GM21367 (cell line): ENCODE data around the gene PDZRN3.
"Not testable (repeated sequence)": the region's sequence is repeated elsewhere in the genome, so short reads cannot be mapped to it uniquely, and the experiment has no call there.

ENCODE experiments used
- ATAC-seq: cut with Tn5 transposase; IDR thresholded peaks from one replicate; pipeline ENCODE4 v1.9.1; 2021; ENCODE audit not compliant: unreplicated experiment

PDZRN3 gene

DNA sequence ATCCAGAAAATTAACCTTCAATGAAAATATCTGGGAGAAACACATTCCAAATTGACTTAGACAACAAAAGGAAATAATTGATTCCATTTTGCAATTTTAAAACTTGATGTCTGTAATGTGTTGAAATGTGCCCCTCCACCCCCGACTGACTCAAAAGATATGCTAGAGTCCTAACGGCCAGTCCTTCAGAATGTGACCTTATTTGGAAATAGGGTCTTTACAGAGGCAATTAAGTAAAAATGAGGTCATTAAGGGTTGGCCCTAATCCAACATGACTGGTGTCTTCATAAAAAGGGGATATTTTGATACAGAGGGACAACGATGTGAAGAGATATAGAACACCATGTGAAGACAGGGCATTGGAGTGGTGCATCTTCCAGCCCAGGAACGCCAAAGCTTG is 153.9 kb downstream of the PDZRN3 start:
- ATAC-seq = no peak

DNA sequence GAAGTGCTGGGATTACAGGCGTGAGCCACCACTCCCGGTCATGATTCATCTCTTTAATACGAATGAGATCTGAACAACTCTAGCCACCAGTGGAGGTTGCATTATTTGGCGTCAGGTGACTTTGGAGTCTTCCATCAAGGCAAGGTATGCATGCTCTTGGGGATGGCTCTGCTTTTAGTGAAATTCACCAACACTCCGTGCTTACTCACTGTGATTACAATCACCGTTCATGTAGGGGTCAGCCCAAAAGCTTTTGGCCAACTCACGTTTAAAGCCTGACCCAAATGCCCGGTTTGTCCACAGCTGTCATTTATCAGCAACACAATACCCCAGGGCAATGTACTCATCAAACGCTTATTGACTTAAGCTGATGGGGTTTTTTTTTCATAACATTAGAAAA is 155.4 kb downstream of the PDZRN3 start:
- no peak for ATAC-seq

DNA sequence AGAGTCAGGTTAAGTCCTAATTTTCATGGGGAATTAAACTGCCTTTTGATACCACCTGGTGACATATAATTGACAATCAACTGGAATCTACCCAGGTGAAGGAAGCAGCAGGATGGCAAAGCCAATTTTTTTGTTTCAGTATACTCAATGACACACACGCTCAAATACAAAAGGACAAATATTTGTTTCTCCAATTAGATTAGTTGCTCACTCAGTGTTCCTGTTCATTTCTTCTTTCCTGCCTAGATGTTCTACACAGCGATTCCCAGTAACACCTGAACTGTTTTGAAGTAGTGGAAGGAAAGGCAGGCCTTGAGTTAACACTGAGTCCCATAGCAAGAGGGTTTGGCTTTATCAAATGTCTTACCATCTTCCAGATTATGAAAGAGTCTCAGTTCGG is 157.5 kb downstream of the PDZRN3 start:
- ATAC-seq = no peak

DNA sequence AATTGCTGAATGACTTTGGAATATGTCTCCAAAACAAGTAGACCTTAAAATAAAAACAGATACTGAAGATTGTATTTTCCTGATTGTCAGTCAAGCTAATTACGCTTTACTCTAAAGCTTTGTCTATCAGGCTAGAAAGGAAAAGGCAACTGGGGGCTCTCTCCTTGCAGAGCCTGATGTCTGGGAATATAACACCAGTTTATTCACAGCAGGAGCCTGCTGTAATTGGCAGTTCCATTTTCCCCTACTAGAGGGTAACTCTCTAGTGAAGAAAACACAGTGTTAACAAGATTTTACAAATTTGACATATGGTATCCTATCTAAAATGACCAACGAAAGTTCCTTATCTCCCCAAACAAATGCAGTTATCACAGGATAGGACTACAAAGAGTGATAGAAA is 158.8 kb downstream of the PDZRN3 start:
- no peak for ATAC-seq

DNA sequence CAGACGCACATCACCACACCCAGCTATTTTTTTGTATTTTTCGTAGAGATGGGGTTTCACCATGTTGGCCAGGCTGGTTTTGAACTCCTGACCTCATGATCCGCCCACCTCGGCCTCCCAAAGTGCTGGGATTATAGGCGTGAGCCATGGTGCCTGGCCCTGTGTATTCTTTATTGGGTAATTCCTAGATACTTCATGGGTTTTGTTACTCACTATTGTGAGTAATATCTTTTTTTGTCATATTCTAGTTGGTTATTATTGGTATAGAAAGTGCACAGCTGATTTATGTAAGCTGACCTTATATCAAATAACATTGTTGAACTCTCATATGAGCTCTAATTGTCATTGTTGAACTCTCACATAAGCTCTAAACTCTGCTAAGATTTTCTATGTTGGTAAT is 160.6 kb downstream of the PDZRN3 start:
- ATAC-seq = not testable (repeated sequence)

DNA sequence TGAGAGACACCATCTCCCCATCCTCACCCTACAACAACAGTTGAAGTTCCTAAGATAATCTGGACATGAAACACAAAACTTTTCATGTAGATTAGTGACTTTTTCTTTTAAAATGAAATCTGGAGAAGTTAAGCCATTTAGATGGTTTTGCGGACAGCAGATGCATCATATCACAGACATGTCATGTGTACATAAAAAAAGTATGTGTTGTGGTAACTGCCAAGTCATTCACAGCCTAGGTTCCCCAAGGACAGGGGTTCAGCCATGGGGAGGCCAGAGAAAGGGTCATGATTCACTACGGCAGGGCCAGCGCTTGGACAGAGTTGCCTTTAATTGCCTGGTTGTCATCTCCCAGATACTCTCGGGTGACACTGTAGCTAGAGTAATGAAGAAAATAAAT is 163.2 kb downstream of the PDZRN3 start:
- ATAC-seq = no peak

DNA sequence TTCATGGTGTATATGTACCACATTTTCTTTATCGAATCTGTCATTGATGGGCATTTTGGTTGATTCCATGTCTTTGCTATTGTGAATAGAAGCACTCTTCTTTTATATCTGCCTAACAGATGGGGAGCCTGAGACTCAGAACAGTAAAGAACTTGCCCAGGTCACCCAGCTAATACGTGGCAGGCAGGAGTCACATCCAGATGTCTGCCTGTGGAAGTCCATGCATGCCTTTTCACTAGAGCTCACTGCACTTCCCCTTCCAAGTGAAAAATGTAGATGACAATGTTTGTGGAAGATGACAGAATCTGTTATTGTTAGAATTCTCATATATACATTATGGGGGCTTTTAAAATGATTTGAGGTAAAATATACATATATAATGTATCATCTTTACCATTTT is 165.0 kb downstream of the PDZRN3 start:
- no peak for ATAC-seq

DNA sequence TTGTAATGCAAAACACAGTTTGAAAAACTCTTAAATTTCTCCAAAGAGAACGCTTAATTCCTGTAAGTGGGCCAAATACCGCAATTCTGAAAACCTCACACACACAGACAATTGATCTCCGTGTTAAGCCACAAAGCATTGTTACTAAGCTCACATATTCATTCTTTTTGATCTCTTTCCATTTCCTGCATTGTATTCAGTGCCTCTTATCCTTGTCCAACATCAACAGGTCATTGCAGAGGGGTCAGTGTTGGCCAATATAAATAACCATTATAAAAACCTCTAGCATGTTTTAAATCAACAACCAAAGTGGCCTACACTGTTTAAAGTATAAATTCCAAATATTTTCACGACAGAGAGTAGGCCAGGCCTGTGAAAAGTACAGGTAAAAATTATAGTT is 171.1 kb downstream of the PDZRN3 start:
- no peak for ATAC-seq

DNA sequence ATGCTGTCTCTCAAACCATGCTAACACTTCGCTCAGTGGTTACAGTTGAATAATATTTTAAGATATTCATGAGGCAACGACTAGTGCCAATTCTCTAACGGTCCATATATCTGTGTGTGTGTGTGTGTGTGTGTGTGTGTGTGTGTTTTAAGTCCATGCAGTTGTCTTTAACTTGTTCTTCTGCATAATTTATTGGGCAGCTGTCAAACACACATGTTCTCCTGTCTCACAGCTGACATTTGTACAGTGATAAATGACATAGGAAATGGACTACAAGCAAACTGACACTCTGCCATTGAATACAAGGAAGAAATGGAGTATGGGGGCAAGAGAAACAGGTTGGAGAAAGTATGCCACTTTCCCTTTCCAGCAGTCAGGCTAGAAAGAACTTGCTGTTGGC is 172.0 kb downstream of the PDZRN3 start:
- ATAC-seq = no peak

DNA sequence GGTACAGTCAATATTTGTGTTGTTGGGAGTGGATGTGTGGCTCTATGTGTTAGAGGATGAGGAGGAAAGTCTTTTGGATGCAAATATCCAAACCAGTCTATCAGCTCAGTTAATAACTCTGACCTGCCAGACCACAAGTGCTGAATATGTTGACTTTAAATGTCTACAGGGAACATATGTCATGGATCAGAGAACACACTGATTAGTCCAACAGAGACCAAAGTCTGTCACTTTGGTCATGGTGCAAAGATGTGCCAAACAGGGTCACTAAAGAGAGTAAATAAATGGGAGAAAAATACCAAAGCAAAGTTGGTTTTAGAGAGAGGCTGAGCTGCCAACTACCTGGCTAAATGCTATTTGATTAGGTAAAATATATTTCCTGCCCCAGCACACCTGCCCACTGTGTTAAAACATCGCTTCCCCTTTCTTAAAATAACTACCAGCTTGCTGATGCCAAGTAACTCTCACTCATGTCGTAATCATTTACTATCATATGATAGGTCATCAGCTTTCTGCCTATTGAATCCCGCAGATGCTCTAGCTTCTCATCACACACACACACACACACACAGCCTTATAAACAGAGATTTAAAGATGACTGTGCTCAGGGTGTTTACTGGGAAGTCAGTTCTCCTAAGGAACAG is 173.3 kb downstream of the PDZRN3 start:
- peak; percentile 31 for ATAC-seq

DNA sequence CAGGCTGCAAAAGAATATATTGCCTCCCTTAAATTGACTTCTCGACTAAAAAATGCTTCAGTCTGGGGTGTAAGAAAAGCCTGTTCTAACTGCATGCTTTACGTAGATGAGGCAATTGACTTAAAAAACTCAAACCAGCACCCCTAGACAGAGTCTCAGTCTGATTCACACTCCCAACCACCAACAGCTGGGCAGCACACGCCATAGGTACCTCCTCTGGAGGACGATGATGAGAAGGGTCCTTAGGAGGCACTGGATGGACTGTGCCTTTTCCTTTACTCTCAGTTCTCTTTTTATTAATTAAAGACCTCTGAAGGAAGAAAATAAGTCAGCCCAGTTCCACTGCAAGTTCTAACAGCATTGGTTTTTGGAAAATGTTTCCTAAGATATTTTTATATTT is 175.0 kb downstream of the PDZRN3 start:
- peak; percentile 32 for ATAC-seq

DNA sequence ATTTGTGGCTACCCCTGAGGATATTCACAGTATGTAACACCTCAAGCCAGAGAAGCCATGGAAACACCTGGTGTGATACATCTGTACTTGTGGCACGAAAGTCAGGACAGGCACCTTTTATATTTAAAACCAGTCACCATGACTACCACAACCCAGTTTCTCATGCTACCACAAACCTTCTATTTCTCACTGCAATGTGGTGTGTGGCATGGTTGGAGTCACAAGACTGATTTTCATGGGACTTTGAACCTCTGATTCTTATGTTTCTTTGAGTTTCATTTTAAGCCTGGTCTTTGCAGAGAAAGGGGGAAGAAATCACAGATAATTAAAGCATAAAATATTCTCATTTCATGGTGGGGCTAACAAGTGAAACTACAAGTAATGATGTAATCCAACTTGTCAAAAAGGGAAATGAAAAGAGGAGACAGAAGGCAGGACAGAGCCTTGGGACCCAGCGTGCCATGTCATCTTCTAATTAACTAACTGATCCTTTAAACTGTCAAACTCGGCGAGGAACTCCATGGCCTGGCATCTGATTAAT is 175.9 kb downstream of the PDZRN3 start:
- peak; percentile 91 for ATAC-seq

DNA sequence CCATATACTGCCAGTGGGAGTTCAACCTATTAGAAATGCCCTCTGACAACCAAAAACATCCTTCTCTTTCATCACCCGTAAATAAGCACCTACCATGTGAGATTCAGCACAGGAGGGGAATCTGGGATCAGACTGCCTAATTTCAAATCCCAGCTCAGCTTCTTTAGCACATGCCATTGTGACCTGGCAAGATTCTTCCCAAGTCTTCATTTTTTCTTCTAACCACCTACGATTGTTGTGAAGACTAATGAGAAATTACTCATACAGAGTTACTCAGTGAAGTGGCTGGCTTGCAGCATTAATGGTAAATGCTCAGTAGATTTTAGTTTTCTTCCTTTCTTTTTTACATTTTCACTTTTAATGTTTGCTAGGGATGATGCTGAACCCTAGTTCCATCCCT is 176.7 kb downstream of the PDZRN3 start:
- no peak for ATAC-seq

DNA sequence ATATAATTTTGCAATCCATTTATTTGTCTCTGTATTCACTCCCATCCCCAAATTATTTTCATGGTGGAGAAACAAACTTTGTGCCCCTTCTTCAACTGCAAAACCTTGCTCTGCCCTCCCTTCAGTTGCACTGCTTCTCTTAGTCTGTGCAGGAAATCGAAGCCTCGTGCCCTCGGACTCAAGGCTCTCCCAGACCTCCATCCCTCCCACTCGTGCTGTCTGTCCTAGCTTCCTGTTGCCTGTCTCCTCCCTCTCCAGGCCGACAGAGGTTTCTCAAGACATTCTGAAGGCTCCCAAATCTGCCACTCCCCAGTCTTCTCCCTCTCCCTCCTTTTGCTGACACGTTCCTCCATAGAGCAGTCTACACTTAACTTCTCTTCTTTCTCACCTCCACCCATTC is 177.6 kb downstream of the PDZRN3 start:
- no peak for ATAC-seq

DNA sequence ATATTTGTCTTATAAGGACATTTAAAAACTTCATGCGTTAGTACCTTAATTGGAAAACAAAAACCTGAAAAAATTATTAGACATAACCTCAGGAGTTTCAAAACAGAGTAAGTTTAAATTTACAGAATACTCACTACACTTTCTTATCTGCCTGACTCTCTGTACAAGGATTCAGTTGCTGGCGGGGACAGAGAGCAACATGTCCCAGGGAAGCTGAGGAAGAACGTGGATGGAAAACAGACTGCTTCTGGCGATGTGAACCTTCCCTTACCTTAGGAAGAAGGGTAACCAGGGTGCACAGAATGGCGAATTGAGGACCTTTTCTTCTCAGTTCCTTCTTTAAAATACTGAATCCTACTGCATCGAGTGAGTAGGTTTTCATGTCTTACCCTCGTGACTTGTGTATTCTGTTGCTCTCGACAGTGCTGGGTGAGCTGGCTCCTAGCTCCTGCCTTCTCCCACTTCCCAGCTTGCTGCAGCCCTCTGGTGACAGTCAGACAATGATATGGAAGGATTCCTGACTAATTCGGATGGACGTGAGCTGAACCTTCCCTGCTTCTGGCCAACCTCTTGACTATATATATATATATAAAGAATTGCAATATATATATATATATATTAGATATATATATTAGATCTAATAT is 178.2 kb downstream of the PDZRN3 start:
- ATAC-seq = no peak

DNA sequence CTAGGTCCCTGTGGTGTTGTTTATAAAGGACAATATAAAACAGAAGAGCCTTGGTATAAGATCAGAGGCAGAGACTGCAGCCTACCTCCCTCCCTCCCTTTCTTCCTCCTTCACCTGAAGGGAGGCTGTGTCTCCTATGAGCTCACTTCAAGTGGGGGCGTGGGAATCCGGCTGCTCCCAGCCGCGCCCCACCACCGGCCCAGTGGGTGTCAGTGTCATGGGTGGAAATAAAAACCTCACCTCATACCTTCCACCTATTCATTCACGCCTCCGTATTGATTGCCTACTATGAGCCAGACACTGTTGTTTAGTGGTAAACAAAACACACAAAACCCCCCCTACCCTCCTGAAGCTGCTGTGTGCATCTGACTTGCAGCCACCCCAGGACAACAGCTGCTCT is 181.9 kb downstream of the PDZRN3 start:
- no peak for ATAC-seq

DNA sequence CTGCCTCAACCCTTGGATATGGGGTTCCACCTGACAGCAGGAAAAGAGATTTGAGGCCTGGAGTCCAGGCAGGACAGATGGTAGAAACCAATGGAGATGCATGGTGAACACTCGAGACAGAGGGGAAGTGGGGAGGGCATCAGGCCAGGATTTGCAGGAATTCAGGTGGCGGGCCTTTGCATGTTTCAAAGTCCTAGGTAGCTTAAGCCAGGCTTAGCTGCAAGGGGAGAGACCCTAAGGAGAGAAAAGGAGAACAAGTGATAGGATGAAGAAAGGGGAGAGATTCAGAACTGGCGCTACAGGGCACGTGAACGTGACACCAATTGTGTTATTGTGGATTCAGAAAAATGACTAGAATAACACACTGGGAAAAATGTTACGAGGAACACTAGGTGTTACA is 182.6 kb downstream of the PDZRN3 start:
- no peak for ATAC-seq

DNA sequence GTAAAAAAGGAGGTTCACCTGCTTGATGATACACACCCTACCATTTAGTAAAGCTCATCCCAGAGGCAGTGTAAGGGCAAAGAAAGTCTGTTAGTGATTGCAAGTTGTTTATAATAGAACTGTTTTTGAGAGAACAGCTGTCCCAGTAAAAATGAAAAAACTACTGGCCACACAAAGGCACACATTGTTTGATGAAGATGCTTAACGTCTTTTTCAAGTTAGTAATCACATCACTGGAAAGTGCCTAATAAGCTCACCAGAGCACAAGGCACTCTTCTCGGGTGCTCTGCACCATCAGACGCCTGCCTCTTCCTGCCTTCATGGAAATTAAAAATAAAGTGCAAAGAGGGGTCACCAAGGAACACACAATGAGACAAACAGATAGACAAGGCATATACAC is 186.9 kb downstream of the PDZRN3 start:
- no peak for ATAC-seq

DNA sequence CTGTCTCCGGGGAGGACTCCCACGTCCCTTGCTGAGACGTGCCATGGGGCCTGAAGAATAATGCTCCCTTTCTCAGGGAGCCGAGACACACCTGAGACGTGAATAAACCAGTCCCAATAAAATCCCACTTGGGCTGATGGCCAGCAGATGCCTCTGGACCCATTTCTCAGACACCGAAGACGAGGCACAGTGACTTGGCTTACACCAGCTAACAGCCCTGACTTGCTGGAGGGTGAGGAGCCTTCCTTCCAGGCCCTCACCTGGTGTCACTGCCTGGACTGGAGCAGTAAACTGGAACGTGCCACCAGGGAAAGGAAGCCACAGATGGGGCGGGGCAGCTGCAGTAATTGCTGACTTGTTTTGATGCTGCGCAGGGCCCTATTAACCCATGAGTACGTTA is 189.7 kb downstream of the PDZRN3 start:
- ATAC-seq = no peak

DNA sequence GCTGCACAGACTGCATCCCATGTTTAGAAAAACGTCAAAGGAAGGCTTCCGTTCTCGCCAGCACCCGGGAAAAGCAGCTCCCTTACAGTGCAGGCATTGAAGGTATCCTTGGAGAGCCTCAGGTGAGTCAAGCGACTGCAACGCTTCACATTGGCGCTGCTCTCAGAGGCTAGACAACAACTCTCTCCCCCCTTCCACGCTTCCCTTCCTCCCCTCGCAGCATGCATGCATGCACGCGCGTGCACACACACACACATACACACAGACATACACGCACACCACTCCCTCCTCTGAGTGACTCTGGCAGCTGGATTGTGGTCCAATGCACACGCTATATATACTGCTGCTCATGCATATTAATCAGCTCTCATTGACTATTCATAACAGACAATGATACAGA is 191.1 kb downstream of the PDZRN3 start:
- no peak for ATAC-seq

DNA sequence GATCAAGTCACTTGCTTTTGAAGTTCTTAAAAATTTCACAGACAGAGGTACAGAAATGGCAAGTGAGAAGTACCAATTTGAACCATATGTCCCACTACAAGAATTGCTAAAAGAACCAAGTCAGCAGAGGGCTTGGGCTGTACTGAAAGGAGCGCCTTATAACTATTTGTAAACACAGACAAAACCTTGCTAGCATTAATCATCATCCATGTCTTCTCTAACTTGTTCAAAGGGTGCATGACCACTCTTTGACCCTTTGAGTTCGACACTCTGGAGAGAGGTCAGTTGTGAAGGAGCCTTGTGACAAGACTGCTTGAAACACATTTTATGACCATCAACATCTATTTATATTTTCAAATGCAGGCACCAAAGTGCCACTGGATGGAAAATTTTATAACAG is 191.7 kb downstream of the PDZRN3 start:
- no peak for ATAC-seq

DNA sequence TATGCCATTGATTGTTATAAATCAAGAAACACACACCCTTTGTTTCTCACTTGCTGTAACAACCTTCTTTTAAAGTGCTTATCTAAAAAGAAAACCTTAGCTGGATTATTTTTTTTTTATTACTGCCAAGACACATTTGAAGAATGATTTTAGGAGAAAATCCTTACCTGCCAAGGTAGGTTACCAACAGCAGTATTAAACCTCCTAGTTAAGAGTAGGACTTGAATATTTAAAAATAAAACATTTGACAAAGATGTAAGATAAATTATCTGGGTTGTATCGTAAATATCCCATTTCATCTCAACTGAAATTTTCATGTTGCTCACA is 192.1 kb downstream of the PDZRN3 start:
- ATAC-seq = no peak
